Stimulated activated CD8-positive, alpha-beta memory T cell treated with anti-CD3 and anti-CD28 coated beads, Interleukin-4, amount 100 ng/mL, for 24 hours (primary cell): ENCODE measurements around the gene MYCBP2.
"Not testable (repeated sequence)": the region's sequence is repeated elsewhere in the genome, so short reads cannot be mapped to it uniquely, and the experiment has no call there.

Source experiments
- DNase-seq: peaks from one replicate; pipeline ENCODE4 v3.0.0-alpha.2; 2020; ENCODE audit warnings: low read depth

MYCBP2 gene

GRCh38 chr13:77028202-77028601 lies 298.7 kb downstream of the MYCBP2 start:
- no peak for DNase-seq

GRCh38 chr13:77026861-77027621 lies 299.9 kb downstream of the MYCBP2 start, which contains the start of gene FBXL3:
Gene FBXL3 (minus strand): TSS chr13:77027159. CDS start chr13:77021860, 5,299 bp downstream.
- peak; percentile 66 for DNase-seq

GRCh38 chr13:77026255-77026860 lies 300.5 kb downstream of the MYCBP2 start:
- DNase-seq: peak; percentile 56

- DNase-seq: no peak
Measured at GRCh38 chr13:77022341-77022740, 304.6 kb downstream of the MYCBP2 start.

- no peak for DNase-seq
Measured at GRCh38 chr13:77019756-77020155, 307.1 kb downstream of the MYCBP2 start.

GRCh38 chr13:77016888-77017623 lies 309.8 kb downstream of the MYCBP2 start:
- no peak for DNase-seq

GRCh38 chr13:77016251-77016812 lies 310.6 kb downstream of the MYCBP2 start:
- DNase-seq: no peak

- no peak for DNase-seq
Measured at GRCh38 chr13:77014906-77015685, 311.8 kb downstream of the MYCBP2 start.

- DNase-seq: no peak
Measured at GRCh38 chr13:77013853-77014542, 312.9 kb downstream of the MYCBP2 start.

- not testable (repeated sequence) for DNase-seq
Measured at GRCh38 chr13:77009719-77010118, 317.2 kb downstream of the MYCBP2 start.

- no peak for DNase-seq
Measured at GRCh38 chr13:77009011-77009410, 317.9 kb downstream of the MYCBP2 start.

- DNase-seq: not testable (repeated sequence)
Measured at GRCh38 chr13:77008337-77008736, 318.6 kb downstream of the MYCBP2 start.

GRCh38 chr13:77002590-77003190 lies 324.2 kb downstream of the MYCBP2 start:
- no peak for DNase-seq

GRCh38 chr13:77001963-77002587 lies 324.8 kb downstream of the MYCBP2 start:
- no peak for DNase-seq

GRCh38 chr13:77001540-77001939 lies 325.4 kb downstream of the MYCBP2 start:
- DNase-seq: no peak

- no peak for DNase-seq
Measured at GRCh38 chr13:77000475-77000874, 326.4 kb downstream of the MYCBP2 start.
